Liver (tissue), 3 donors: ENCODE results near the gene FRAS1.

Source experiments
- CTCF ChIP-seq: fragments of 150-350 bp; IDR thresholded peaks from 2 replicates; pipeline ENCODE4 v1.5.1; 2017; ENCODE audit warnings: improper control_type of control experiment, low read depth, low read length; ENCODE audit not compliant: missing input control
- EGR1 ChIP-seq, 2 donors: IDR thresholded peaks; 2 replicates each; pipeline ENCODE4 v1.6.1; 2016 to 2018; ENCODE audit warnings: antibody characterized with exemption in 2 of 2, low read depth in 2 of 2
- GABPA ChIP-seq, 2 donors: IDR thresholded peaks in 1 of 2; conservative IDR thresholded peaks in 1 of 2; 2 replicates each; pipeline ENCODE4 v1.6.1; 2016; ENCODE audit warnings: antibody characterized with exemption in 2 of 2, mild to moderate bottlenecking in 1 of 2, moderate library complexity in 1 of 2
- HNF4A ChIP-seq, 2 donors: conservative IDR thresholded peaks; 2 replicates each; pipeline ENCODE4 v1.6.1; 2016; ENCODE audit warnings: antibody characterized with exemption in 2 of 2, mild to moderate bottlenecking in 2 of 2
- HNF4G ChIP-seq: IDR thresholded peaks from 2 replicates; pipeline ENCODE4 v1.6.1; 2016; ENCODE audit warnings: antibody characterized with exemption
- MAX ChIP-seq: IDR thresholded peaks from 2 replicates; pipeline ENCODE4 v1.6.1; 2016; ENCODE audit warnings: antibody characterized with exemption
- REST ChIP-seq: IDR thresholded peaks from 2 replicates; pipeline ENCODE4 v1.6.1; 2016; ENCODE audit warnings: antibody characterized with exemption, mild to moderate bottlenecking
- RXRA ChIP-seq, 2 donors: IDR thresholded peaks; 2 replicates each; pipeline ENCODE4 v1.6.1; 2017 to 2018; ENCODE audit warnings: antibody characterized with exemption in 2 of 2, mild to moderate bottlenecking in 1 of 2
- YY1 ChIP-seq: IDR thresholded peaks from 2 replicates; pipeline ENCODE4 v1.6.1; 2016; ENCODE audit warnings: antibody characterized with exemption, mild to moderate bottlenecking
- donor health status: healthy.
- donor health status: healthy.

GRCh38 chr4:78291277-78291676 lies 234.2 kb downstream of the FRAS1 start:
- TF ChIP-seq MAX: no peak
- no peak for TF ChIP-seq CTCF
- no peak for TF ChIP-seq YY1
- TF ChIP-seq HNF4A (conservative IDR thresholded peaks at IDR 0.05): no peak
- TF ChIP-seq REST: no peak
- no peak for TF ChIP-seq EGR1 (IDR thresholded peaks at IDR 0.05; ENCODE audit: low read depth in 2 of 2)
- no peak for TF ChIP-seq RXRA (IDR thresholded peaks at IDR 0.05)
- TF ChIP-seq GABPA (IDR thresholded peaks at IDR 0.05 in 1 of 2, conservative IDR thresholded peaks at IDR 0.05 in 1 of 2): no peak
- TF ChIP-seq HNF4G: no peak
